ENCODE results near the gene TPX2.
"Not testable (repeated sequence)": the region's sequence is repeated elsewhere in the genome, so short reads cannot be mapped to it uniquely, and the experiment has no call there.

Gene TPX2

DNA sequence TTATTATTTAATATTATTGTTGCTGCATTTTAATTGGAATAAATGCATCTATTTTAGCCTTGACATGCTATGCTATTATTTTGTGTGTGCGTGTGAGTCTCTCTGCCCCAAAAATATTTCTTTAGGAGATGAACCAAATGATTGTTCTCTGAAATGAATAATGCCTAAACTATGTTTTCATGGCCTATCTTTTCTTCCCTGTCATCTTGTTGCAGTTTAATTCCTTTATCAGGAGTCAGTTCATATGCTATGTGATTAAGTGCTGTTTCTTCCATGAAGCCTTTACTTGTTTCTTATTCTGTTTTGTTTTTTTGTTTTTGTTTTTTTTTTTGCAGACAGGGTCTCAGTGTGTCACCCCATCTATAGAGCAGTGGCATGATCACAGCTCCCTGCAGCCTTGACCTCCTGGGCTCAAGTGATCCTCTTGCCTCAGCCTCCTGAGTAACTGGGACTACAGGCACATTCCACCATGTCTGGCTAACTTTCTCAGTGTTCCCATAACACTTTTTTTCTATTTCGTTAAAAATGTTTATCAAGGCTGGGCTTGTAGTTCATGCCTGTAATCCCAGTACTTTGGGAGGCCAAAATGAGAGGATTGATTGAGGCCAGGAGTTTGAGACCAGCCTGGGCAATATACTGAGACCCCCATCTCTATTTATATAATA is 25.7 kb downstream of the TPX2 start:
- DNase-seq, result no peak

- no peak for DNase-seq
These were observed 28.7 kb downstream of the TPX2 start for GRCh38 chr20:31767805-31768204.

DNA sequence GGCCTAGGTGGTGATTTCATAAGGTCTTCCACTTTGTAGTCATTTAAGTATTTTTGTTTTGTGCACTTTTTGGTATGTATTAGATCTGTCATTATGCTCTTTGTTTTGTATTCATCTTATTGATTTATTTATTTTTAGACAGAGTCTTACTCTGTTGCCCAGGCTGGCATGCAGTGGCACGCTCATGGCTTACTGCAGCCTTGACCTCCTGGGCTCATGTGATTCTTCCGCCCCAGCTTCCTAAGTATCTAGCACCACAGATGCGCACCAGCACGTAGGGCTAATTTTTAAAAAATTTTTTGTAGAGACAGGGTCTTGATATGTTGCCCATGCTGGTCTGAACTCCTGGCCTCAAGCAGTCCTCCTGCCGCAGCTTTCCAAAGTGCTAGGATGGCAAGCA is 30.6 kb downstream of the TPX2 start:
- no peak for DNase-seq

- peak in 1 of 5 experiments; percentile 52 for DNase-seq
These were observed 31.2 kb downstream of the TPX2 start for GRCh38 chr20:31770243-31770642.

DNA sequence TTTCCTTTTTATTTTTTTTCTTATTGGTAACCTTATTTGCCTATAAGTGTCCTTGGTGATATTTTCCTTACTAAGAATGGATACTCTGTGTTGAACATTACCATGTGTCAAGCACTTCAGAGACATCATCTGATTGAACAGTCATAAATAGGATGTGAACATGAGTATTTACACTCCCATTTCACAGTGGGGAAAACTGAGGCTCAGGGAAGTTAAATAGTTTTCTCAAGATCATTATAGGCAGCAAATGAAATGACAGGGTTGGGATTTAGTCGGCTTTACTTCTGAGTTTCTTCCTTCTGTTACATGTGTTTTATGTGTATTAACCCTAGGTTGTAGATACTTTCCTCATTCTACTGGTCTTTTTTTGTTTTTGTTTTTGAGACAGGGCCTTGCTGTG is 35.3 kb downstream of the TPX2 start:
- no peak for DNase-seq

DNA sequence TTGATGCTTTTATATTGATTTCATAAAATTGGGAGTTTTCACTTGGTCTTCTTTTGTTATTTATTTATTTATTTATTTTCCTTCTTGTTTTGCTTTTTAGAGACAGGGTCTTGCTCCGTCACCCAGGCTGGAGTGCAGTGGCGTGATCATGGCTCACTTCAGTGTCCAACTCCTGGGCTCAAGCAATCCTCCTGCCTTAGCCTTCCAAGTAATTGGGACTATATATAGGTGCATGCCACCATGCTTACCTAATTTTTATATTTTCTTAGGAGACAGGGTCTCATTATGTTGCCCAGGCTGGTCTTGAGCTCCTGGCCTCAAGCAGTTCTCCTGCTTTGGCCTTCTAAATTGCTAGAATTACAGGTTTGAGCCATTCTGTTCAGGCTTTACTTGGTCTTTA is 41.7 kb downstream of the TPX2 start:
- no peak for DNase-seq

DNA sequence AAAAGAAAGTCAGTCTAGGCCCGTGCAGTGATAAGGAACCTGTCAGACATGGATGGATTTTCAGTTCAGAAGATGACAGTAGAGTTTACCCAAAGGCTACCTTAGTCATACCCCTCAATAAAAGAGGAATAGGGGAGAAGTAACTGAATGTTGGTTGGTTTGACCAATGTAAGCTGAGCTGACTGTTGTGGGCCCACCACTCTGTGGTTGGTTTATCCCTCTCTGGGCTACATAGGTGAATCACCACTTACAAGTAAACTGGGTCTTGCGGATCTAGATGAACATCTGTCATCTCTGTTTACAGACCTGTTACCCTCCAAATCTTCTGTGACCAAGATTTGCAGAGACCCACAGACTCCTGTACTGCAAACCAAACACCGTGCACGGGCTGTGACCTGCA is 42.9 kb downstream of the TPX2 start:
- DNase-seq, result no peak

- DNase-seq, result no peak
These were observed 45.4 kb downstream of the TPX2 start for GRCh38 chr20:31784354-31785044.

- DNase-seq, result no peak
These were observed 46.0 kb downstream of the TPX2 start for GRCh38 chr20:31785089-31785488.

- DNase-seq, result no peak
These were observed 49.5 kb downstream of the TPX2 start for GRCh38 chr20:31788578-31788977.

DNA sequence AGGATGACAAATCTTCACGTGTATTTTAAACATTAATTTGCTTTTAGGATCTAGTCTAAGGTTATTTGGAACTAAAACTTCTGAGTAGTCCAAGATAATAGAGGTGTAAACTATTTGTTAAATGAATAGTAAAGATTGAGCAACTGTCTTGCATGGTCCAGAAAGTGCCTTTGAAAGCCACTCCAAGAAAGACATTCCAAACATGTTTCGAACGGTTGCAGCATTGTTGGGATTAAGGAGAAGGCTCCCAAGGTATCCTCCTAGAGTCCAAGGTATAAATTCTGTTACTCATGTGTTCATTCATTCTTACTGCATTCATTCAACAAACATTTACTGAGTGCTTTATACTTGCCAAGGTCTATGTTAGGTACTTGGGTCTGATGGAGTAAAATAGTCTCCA is 51.3 kb downstream of the TPX2 start:
- no peak for DNase-seq

DNA sequence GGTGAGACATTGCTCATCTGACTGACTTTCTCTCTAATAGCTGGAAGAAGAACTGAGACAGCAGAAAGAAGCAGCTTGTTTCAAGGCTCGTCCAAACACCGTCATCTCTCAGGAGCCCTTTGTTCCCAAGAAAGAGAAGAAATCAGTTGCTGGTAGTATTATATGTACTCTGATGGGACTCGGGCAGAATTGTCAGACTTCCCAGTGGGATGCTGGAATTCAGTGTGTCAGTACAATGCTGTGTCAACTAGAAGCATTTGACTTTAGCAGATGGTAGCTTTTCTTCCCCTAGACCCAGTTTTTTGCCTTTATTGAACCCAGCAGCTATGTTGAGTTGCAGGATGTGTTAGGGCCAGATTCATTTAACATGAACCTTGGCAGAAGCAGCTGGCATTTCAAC is 58.3 kb downstream of the TPX2 start:
- DNase-seq, result no peak

GRCh38 chr20:31801508-31801907 is 62.4 kb downstream of the TPX2 start:
- no peak for DNase-seq

DNA sequence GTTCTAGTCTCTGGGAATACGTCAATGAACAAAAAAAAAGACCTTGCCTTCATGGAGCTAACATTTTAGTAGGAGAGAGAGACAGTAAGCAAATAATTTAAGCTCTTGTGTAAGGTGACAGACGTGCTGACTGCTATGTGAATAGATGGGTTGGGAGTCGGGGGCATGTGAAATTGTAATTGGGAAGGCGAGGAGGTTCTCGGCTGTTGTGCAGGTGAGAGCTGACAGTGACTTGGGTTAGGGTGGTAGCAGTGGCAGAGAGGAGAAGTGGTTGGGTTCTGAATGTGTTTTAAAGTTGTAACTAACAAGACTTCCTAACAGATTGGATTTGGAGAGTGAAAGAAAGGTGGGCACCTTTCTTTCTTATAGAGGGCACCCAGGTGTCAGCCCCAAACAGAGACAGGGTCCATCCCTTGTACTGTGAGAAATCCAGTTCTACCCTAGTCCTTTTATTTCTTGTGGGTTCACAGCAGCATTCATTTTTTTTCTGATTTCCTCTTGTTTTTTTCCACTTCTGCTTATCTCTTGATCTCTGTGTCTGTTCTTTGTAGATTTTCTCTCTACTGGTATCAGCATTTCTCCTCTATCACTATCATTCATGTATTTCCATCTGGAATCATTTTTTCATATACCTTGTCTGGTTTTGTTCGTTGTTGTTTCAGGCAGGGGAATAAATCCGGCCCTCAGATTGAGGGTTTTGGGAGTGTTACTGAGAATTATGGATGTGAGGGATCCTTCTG is 64.6 kb downstream of the TPX2 start:
- peak in 1 of 5 experiments; percentile 12 for DNase-seq

DNA sequence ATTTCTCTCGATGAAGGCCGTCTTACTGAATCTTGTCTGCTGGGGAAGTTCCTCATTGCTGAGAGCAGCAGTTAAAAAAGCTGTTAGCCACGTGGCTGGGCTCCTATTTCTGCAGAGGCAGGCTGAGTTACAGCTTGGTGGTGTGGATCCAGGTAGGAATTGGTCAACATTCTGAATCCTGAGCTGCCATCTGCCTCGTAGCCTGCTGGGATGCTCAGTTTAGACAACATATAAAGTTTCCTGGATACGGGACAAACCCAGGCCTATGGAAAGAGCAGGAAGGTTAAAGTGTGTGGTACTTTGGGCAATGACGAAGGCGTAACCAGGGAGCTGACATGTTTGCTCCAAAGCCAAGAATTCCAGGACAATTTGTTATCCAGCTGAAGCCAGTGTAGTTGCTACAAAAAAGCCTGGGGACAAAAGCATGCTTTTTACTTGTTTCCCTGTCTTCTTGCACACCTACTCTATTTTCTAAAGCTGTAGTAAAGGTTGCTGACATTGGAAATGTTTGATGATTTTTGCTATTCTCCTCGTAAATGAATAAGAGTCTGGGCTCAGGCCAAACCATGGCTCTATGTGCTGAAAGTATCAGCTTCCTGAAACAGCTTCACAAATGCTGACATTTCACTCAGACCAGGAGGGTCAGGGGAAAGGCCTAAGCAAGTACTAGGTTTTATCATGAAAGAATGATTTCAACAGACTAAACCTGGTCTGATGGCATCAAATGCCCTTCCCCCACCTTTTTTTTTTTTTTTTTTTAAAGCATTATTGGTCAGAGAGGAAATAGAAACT is 67.7 kb downstream of the TPX2 start:
- DNase-seq, result no peak

DNA sequence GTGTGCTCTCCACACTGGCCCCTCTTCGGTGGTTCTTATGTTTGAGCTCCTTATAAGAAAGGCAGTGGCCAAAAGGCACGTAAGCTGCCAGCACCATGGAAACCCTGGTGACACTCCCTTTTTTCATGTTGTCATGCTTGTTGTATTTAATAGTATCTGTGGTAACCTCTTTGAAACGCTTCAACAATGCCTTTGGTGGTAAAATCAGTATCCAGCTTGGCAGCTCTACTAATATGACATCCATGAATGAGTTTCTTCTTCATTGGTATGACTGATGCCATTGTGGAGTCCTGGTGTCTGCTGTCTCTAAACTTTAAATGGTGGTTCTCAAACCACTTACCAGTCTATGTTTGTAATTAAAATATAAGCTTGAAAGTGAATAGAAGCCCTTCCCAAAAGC is 69.4 kb downstream of the TPX2 start:
- no peak for DNase-seq

- DNase-seq, result no peak
These were observed 70.6 kb downstream of the TPX2 start for GRCh38 chr20:31809661-31810060.

DNA sequence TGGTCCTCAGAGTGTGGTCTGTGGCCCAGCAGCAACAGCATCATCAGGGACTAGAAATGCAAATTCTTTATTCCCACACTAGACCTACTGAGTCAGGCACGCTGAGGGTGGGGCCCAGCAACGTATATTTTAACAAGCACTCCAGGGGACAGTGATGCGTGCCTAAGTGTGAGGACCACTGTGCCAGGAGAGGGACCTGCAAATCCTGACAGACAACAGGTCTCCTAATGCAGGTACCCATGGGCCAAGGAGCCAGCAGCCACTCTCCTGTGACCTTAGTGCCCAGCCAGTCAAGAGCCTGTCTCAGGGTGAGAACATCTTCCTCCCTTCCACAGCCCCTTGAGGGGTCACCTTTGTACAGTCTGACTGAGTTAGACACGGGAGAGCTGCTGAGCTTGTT is 72.1 kb downstream of the TPX2 start:
- DNase-seq, result no peak

- DNase-seq, result no peak
These were observed 73.0 kb downstream of the TPX2 start for GRCh38 chr20:31811796-31812728.

- DNase-seq, result no peak
These were observed 74.5 kb downstream of the TPX2 start for GRCh38 chr20:31813611-31814010.

GRCh38 chr20:31814142-31814541 is 75.1 kb downstream of the TPX2 start:
- not testable (repeated sequence) for DNase-seq

Measured in T-helper 2 cell (primary cell).